Endothelial cell of umbilical vein (primary cell): ENCODE measurements around the gene PRAMEF27.
"Not testable (repeated sequence)": the region's sequence is repeated elsewhere in the genome, so short reads cannot be mapped to it uniquely, and the experiment has no call there.

ENCODE experiments used
- EZH2 ChIP-seq: IDR thresholded peaks from 2 replicates; pipeline ENCODE4 v1.6.1; 2012; ENCODE audit warnings: borderline replicate concordance, low read depth, mild to moderate bottlenecking, moderate library complexity, low read length, inconsistent platforms; ENCODE audit not compliant: severe bottlenecking
- POLR2A ChIP-seq: IDR thresholded peaks from 2 replicates; pipeline ENCODE4 v1.6.1; 2012; ENCODE audit warnings: low read depth, mild to moderate bottlenecking, control low read depth, low read length
- POLR2AphosphoS5 ChIP-seq: IDR thresholded peaks from 2 replicates; pipeline ENCODE4 v1.6.1; 2012; ENCODE audit warnings: low read depth, mild to moderate bottlenecking, control low read depth, low read length, moderate library complexity; ENCODE audit not compliant: insufficient read depth
- TF ChIP-seq, protein P1 (sequence below), 2 donors: IDR thresholded peaks; 1 replicate in 1 of 2; 2 replicates in 1 of 2; pipeline ENCODE4 v1.5.1; 2011; ENCODE audit warnings: low read length in 2 of 2, mild to moderate bottlenecking in 2 of 2, moderate library complexity in 2 of 2, control low read depth in 1 of 2, inconsistent platforms in 1 of 2, low read depth in 1 of 2; ENCODE audit not compliant: insufficient read depth in 1 of 2; ENCODE audit errors: extremely low read depth in 1 of 2
- TF ChIP-seq, protein P2 (sequence below): IDR thresholded peaks from 2 replicates; pipeline ENCODE4 v1.6.1; 2011; ENCODE audit not compliant: insufficient read depth, insufficient read length

DNA sequence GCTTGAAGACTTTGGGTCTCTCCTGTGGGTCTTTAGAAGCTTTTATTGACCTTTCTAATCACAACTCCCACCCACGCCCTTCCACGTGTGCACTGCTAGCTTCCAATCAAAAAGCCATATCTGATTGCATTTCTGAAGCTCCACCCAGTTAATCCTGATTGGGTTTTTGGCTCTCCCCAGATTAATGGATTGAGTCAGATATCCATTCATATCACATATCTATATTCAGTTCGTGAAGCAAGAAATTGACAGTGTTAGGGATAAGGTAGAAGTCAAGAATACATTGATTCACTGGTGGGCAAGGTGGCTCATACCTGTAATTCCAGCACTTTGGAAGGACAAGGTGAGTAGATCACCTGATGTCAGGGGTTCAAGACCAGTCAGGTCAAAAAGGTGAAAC, at the start of gene PRAMEF27:
- TF ChIP-seq, protein P1, sequence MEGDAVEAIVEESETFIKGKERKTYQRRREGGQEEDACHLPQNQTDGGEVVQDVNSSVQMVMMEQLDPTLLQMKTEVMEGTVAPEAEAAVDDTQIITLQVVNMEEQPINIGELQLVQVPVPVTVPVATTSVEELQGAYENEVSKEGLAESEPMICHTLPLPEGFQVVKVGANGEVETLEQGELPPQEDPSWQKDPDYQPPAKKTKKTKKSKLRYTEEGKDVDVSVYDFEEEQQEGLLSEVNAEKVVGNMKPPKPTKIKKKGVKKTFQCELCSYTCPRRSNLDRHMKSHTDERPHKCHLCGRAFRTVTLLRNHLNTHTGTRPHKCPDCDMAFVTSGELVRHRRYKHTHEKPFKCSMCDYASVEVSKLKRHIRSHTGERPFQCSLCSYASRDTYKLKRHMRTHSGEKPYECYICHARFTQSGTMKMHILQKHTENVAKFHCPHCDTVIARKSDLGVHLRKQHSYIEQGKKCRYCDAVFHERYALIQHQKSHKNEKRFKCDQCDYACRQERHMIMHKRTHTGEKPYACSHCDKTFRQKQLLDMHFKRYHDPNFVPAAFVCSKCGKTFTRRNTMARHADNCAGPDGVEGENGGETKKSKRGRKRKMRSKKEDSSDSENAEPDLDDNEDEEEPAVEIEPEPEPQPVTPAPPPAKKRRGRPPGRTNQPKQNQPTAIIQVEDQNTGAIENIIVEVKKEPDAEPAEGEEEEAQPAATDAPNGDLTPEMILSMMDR (IDR thresholded peaks at IDR 0.05; ENCODE audit: extremely low read depth in 1 of 2, insufficient read depth in 1 of 2, low read depth in 1 of 2, low read length in 2 of 2) = not testable (repeated sequence)
- not testable (repeated sequence) for TF ChIP-seq EZH2, POLR2A, POLR2AphosphoS5
- TF ChIP-seq, protein P2, sequence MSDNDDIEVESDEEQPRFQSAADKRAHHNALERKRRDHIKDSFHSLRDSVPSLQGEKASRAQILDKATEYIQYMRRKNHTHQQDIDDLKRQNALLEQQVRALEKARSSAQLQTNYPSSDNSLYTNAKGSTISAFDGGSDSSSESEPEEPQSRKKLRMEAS = not testable (repeated sequence)
